ENCODE results near the gene UNG. TPM values are rescaled to one million over a fixed set of nuclear protein-coding genes. Genes with fewer than 3 reads are reported as not detected.

The UNG gene
- total RNA-seq, 2 experiments from 2014 or later = 58.2 to 64.0 TPM

- H3K4me3 Mint-ChIP-seq = no peak overlapping the region
- CTCF ChIA-PET = interaction anchor here (1.2 to 2.7 kb wide), 3 partner anchors 14 to 280 kb away, joined by 5 to 21 read pairs (median 5); no protein-coding TSS in a partner anchor
- H3K9me3 Mint-ChIP-seq = no peaks in the 10 kb centered on the region
- intact Hi-C loops (cut with micrococcal nuclease) = no loop called here
- H3K36me3 Mint-ChIP-seq (ENCODE audit: low read depth) = peaks cover 7% of the 10 kb centered on the region
- H3K4me1 Mint-ChIP-seq (ENCODE audit: low read depth) = peaks cover 29% of the 10 kb centered on the region
- H3K27me3 Mint-ChIP-seq (ENCODE audit: low read depth) = no peaks in the 10 kb centered on the region
- no peak for DNase-seq
- H3K27ac Mint-ChIP-seq = no peak overlapping the region
Observed at GRCh38 chr12:109113661-109114321, 16.4 kb downstream of the UNG start.

GRCh38 chr12:109114644-109115043 lies 17.2 kb downstream of the UNG start:
- Mint-ChIP-seq H3K27me3 (ENCODE audit: low read depth) (no peaks in the 10 kb centered on the region), H3K27ac (no peak overlapping the region), H3K4me3 (no peak overlapping the region), H3K4me1 (ENCODE audit: low read depth) (peaks cover 29% of the 10 kb centered on the region), H3K9me3 (no peaks in the 10 kb centered on the region), H3K36me3 (ENCODE audit: low read depth) (peaks cover 4% of the 10 kb centered on the region)
- intact Hi-C loops (cut with micrococcal nuclease) = no loop called here
- CTCF ChIA-PET = interaction anchor here (0.8 to 1.4 kb wide), 3 partner anchors 12 to 279 kb away, joined by 3 to 5 read pairs (median 5); no protein-coding TSS in a partner anchor
- DNase-seq = no peak

- CTCF ChIA-PET = interaction anchor here (1.0 to 1.4 kb wide), 2 partner anchors 16 to 278 kb away, joined by 3 to 5 read pairs; no protein-coding TSS in a partner anchor
- H3K9me3 Mint-ChIP-seq = no peaks in the 10 kb centered on the region
- H3K4me1 Mint-ChIP-seq (ENCODE audit: low read depth) = peaks cover 29% of the 10 kb centered on the region
- no peaks in the 10 kb centered on the region for H3K27me3 Mint-ChIP-seq (ENCODE audit: low read depth)
- no peak overlapping the region for H3K4me3 Mint-ChIP-seq
- no peak overlapping the region for H3K27ac Mint-ChIP-seq
- no peak for DNase-seq
- intact Hi-C loops (cut with micrococcal nuclease) = no loop called here
- peaks cover 1% of the 10 kb centered on the region for H3K36me3 Mint-ChIP-seq (ENCODE audit: low read depth)
Observed at GRCh38 chr12:109115404-109115757, 18.0 kb downstream of the UNG start.

- Mint-ChIP-seq H3K27ac (no peak within 1 kb of the TSS), H3K27me3 (ENCODE audit: low read depth) (no peaks in the 10 kb centered on the region), H3K4me1 (ENCODE audit: low read depth) (peaks cover 27% of the 10 kb centered on the region), H3K4me3 (no peak within 1 kb of the TSS), H3K9me3 (no peaks in the 10 kb centered on the region), H3K36me3 (ENCODE audit: low read depth) (no peaks in the 10 kb centered on the region)
- intact Hi-C loops (cut with micrococcal nuclease) = no loop called here
- CTCF ChIA-PET = interaction anchor here (1.0 kb wide), 1 partner anchor 27 kb away, joined by 4 read pairs; no protein-coding TSS in a partner anchor
- DNase-seq = no peak
Observed at GRCh38 chr12:109115758-109116610, 18.6 kb downstream of the UNG start, which contains the start of gene ACACB. ACACB (plus strand) TSS chr12:109116587; CDS start chr12:109139406, 22,819 bp downstream.

- no peak overlapping the region for H3K27ac Mint-ChIP-seq
- H3K4me3 Mint-ChIP-seq = no peak overlapping the region
- peaks cover 25% of the 10 kb centered on the region for H3K4me1 Mint-ChIP-seq (ENCODE audit: low read depth)
- no peaks in the 10 kb centered on the region for H3K9me3 Mint-ChIP-seq
- no peaks in the 10 kb centered on the region for H3K36me3 Mint-ChIP-seq (ENCODE audit: low read depth)
- intact Hi-C loops (cut with micrococcal nuclease) = no loop called here
- no peak for DNase-seq
- CTCF ChIA-PET = interaction anchor here (1.0 kb wide), 1 partner anchor 26 kb away, joined by 4 read pairs; no protein-coding TSS in a partner anchor
- H3K27me3 Mint-ChIP-seq (ENCODE audit: low read depth) = no peaks in the 10 kb centered on the region
Observed at GRCh38 chr12:109116611-109116949, 19.2 kb downstream of the UNG start.

- no peaks in the 10 kb centered on the region for H3K36me3 Mint-ChIP-seq (ENCODE audit: low read depth)
- CTCF ChIA-PET = interaction anchor here (0.7 kb wide), 1 partner anchor 144 kb away, joined by 3 read pairs; no protein-coding TSS in a partner anchor
- no peaks in the 10 kb centered on the region for H3K27me3 Mint-ChIP-seq (ENCODE audit: low read depth)
- intact Hi-C loops (cut with micrococcal nuclease) = no loop called here
- no peaks in the 10 kb centered on the region for H3K9me3 Mint-ChIP-seq
- H3K4me1 Mint-ChIP-seq (ENCODE audit: low read depth) = peaks cover 8% of the 10 kb centered on the region
- no peak overlapping the region for H3K27ac Mint-ChIP-seq
- DNase-seq = no peak
- no peak overlapping the region for H3K4me3 Mint-ChIP-seq
Observed at GRCh38 chr12:109120095-109120494, 22.7 kb downstream of the UNG start.

- CTCF ChIA-PET = no interaction called here
- peaks cover 5% of the 10 kb centered on the region for H3K4me1 Mint-ChIP-seq (ENCODE audit: low read depth)
Observed at GRCh38 chr12:109120557-109120956, 23.2 kb downstream of the UNG start.

GRCh38 chr12:109121346-109121880 lies 24.0 kb downstream of the UNG start:
- Mint-ChIP-seq H3K27ac (no peak overlapping the region), H3K9me3 (no peaks in the 10 kb centered on the region), H3K27me3 (ENCODE audit: low read depth) (no peaks in the 10 kb centered on the region), H3K36me3 (ENCODE audit: low read depth) (no peaks in the 10 kb centered on the region), H3K4me3 (no peak overlapping the region), H3K4me1 (ENCODE audit: low read depth) (no peaks in the 10 kb centered on the region)
- CTCF ChIA-PET = no interaction called here
- intact Hi-C loops (cut with micrococcal nuclease) = no loop called here
- no peak for DNase-seq

More at GRCh38 chr12:109120557-109120956, 23.2 kb downstream of the UNG start:
- Mint-ChIP-seq H3K36me3 (ENCODE audit: low read depth) (no peaks in the 10 kb centered on the region), H3K27ac (no peak overlapping the region), H3K27me3 (ENCODE audit: low read depth) (no peaks in the 10 kb centered on the region), H3K9me3 (no peaks in the 10 kb centered on the region), H3K4me3 (no peak overlapping the region)
- DNase-seq = no peak
- intact Hi-C loops (cut with micrococcal nuclease) = no loop called here

- no peak overlapping the region for H3K4me3 Mint-ChIP-seq
- H3K4me1 Mint-ChIP-seq (ENCODE audit: low read depth) = no peaks in the 10 kb centered on the region
- H3K27ac Mint-ChIP-seq = no peak overlapping the region
- H3K9me3 Mint-ChIP-seq = no peaks in the 10 kb centered on the region
- H3K27me3 Mint-ChIP-seq (ENCODE audit: low read depth) = no peaks in the 10 kb centered on the region
- intact Hi-C loops (cut with micrococcal nuclease) = no loop called here
- no peaks in the 10 kb centered on the region for H3K36me3 Mint-ChIP-seq (ENCODE audit: low read depth)
- no peak for DNase-seq
- CTCF ChIA-PET = interaction anchor here (1.3 kb wide), 1 partner anchor 8 kb away, joined by 3 read pairs; no protein-coding TSS in a partner anchor
Observed at GRCh38 chr12:109124878-109125648, 27.7 kb downstream of the UNG start.

- no peaks in the 10 kb centered on the region for H3K4me1 Mint-ChIP-seq (ENCODE audit: low read depth)
- CTCF ChIA-PET = no interaction called here
- H3K27me3 Mint-ChIP-seq (ENCODE audit: low read depth) = no peaks in the 10 kb centered on the region
- no peak for DNase-seq
- no peaks in the 10 kb centered on the region for H3K36me3 Mint-ChIP-seq (ENCODE audit: low read depth)
- H3K4me3 Mint-ChIP-seq = no peak overlapping the region
- H3K9me3 Mint-ChIP-seq = no peaks in the 10 kb centered on the region
- H3K27ac Mint-ChIP-seq = no peak overlapping the region
- intact Hi-C loops (cut with micrococcal nuclease) = no loop called here
Observed at GRCh38 chr12:109125791-109126190, 28.4 kb downstream of the UNG start.

- Mint-ChIP-seq H3K9me3 (no peaks in the 10 kb centered on the region), H3K36me3 (ENCODE audit: low read depth) (no peaks in the 10 kb centered on the region), H3K27me3 (ENCODE audit: low read depth) (no peaks in the 10 kb centered on the region), H3K4me1 (ENCODE audit: low read depth) (no peaks in the 10 kb centered on the region), H3K4me3 (no peak overlapping the region), H3K27ac (no peak overlapping the region)
- DNase-seq = no peak
- CTCF ChIA-PET = interaction anchor here (1.1 kb wide), 1 partner anchor 12 kb away, joined by 5 read pairs; no protein-coding TSS in a partner anchor
- intact Hi-C loops (cut with micrococcal nuclease) = no loop called here
Observed at GRCh38 chr12:109126784-109127183, 29.4 kb downstream of the UNG start.
